CD14-positive monocyte (primary cell): ENCODE measurements around the gene FLNA. TPM values are rescaled to one million over a fixed set of nuclear protein-coding genes. Genes with fewer than 3 reads are reported as not detected.
"Not testable (repeated sequence)": the region's sequence is repeated elsewhere in the genome, so short reads cannot be mapped to it uniquely, and the experiment has no call there.

Source experiments
- DNase-seq, 3 donors: peaks; one replicate each; pipeline ENCODE4 v3.0.0-alpha.2; 2011 to 2022
- H2AFZ ChIP-seq: 2 replicates; pipeline ENCODE4 v1.6.0; 2012; ENCODE audit warnings: mild to moderate bottlenecking, low read depth, low read length, inconsistent platforms; ENCODE audit not compliant: insufficient read depth, poor library complexity, severe bottlenecking
- H3K27ac ChIP-seq, 2 donors: 1 replicate in 1 of 2; 2 replicates in 1 of 2; pipeline ENCODE4 v1.5.1; 2012 to 2013; ENCODE audit warnings: low read length in 2 of 2, control low read depth in 1 of 2, inconsistent platforms in 1 of 2, low read depth in 1 of 2, mild to moderate bottlenecking in 1 of 2
- H3K27me3 ChIP-seq, 2 donors: one replicate each; pipeline versions ENCODE4 v1.6.0 to v1.6.1; 2011 to 2013; ENCODE audit warnings: low read length in 2 of 2; ENCODE audit not compliant: control insufficient read depth in 2 of 2, insufficient read depth in 2 of 2
- H3K36me3 ChIP-seq, 2 donors: replicated peaks in 1 of 2; 1 replicate in 1 of 2; 2 replicates in 1 of 2; pipeline versions ENCODE4 v1.5.1 to v1.6.1; 2012 to 2013; ENCODE audit warnings: low read length in 2 of 2, control low read depth in 1 of 2, inconsistent platforms in 1 of 2, mild to moderate bottlenecking in 1 of 2; ENCODE audit not compliant: insufficient read depth in 2 of 2, control insufficient read depth in 1 of 2
- H3K4me1 ChIP-seq, 2 donors: 1 replicate in 1 of 2; 2 replicates in 1 of 2; pipeline versions ENCODE4 v1.5.1 to v1.6.1; 2012 to 2013; ENCODE audit warnings: low read length in 2 of 2, control low read depth in 1 of 2, inconsistent platforms in 1 of 2, mild to moderate bottlenecking in 1 of 2, moderate library complexity in 1 of 2; ENCODE audit not compliant: insufficient read depth in 2 of 2, control insufficient read depth in 1 of 2
- H3K4me2 ChIP-seq: replicated peaks from 2 replicates; pipeline ENCODE3; 2012; ENCODE audit warnings: low read length, moderate library complexity, mild to moderate bottlenecking; ENCODE audit not compliant: poor library complexity, severe bottlenecking; ENCODE audit errors: extremely low read depth
- H3K4me3 ChIP-seq, 3 experiments: fragments of 200-600 bp in 1 of 3; sonication (generic) in 1 of 3; replicated peaks in 1 of 3; 1 replicate in 2 of 3; 2 replicates in 1 of 3; pipeline ENCODE4 v1.5.1; 2011 to 2013; ENCODE audit warnings: low read length in 3 of 3, mild to moderate bottlenecking in 3 of 3, control low read depth in 2 of 3, low read depth in 2 of 3, inconsistent platforms in 1 of 3, moderate library complexity in 1 of 3
- H3K79me2 ChIP-seq: 2 replicates; pipeline ENCODE4 v1.6.0; 2012; ENCODE audit warnings: mild to moderate bottlenecking, control low read depth, inconsistent platforms, low read length, moderate library complexity; ENCODE audit not compliant: insufficient read depth
- H3K9ac ChIP-seq: 2 replicates; pipeline ENCODE4 v1.6.0; 2017; ENCODE audit warnings: low read length, mild to moderate bottlenecking; ENCODE audit not compliant: insufficient read depth, poor library complexity, severe bottlenecking
- H3K9me3 ChIP-seq, 2 donors: replicated peaks in 1 of 2; 1 replicate in 1 of 2; 2 replicates in 1 of 2; pipeline versions ENCODE4 v1.5.1 to v1.6.1; 2012 to 2013; ENCODE audit warnings: low read length in 2 of 2, control low read depth in 1 of 2; ENCODE audit not compliant: control insufficient read depth in 1 of 2, insufficient read depth in 1 of 2
- H4K20me1 ChIP-seq: 2 replicates; pipeline ENCODE4 v1.6.0; 2012; ENCODE audit warnings: mild to moderate bottlenecking, low read length, control low read depth, moderate library complexity; ENCODE audit not compliant: insufficient read depth
- H3K27ac Mint-ChIP-seq, 7 donors: one replicate each; pipeline ENCODE4 v1.8.0; 2020; ENCODE audit warnings: mild to moderate bottlenecking in 7 of 7, mixed read lengths in 7 of 7, moderate library complexity in 6 of 7, inconsistent platforms in 2 of 7
- H3K27me3 Mint-ChIP-seq, 3 donors: one replicate each; pipeline ENCODE4 v1.8.0; 2021 to 2022; ENCODE audit warnings: low read depth in 3 of 3, mild to moderate bottlenecking in 3 of 3, mixed read lengths in 3 of 3, moderate library complexity in 3 of 3, inconsistent platforms in 1 of 3
- H3K36me3 Mint-ChIP-seq, 2 donors: one replicate each; pipeline ENCODE4 v1.8.0; 2020; ENCODE audit warnings: mixed read lengths in 2 of 2, inconsistent platforms in 1 of 2, mild to moderate bottlenecking in 1 of 2
- H3K4me1 Mint-ChIP-seq: one replicate; pipeline ENCODE4 v1.8.0; 2020; ENCODE audit warnings: mild to moderate bottlenecking, mixed read lengths
- H3K4me3 Mint-ChIP-seq, 2 donors: one replicate each; pipeline ENCODE4 v1.8.0; 2020; ENCODE audit warnings: mild to moderate bottlenecking in 2 of 2, mixed read lengths in 2 of 2, moderate library complexity in 1 of 2
- H3K9me3 Mint-ChIP-seq, 7 donors: one replicate each; pipeline ENCODE4 v1.8.0; 2020 to 2022; ENCODE audit warnings: mixed read lengths in 7 of 7, mild to moderate bottlenecking in 6 of 7, moderate library complexity in 6 of 7, inconsistent platforms in 2 of 7
- WGBS: methylation state at CpG from one replicate; pipeline ENCODE4 v1.1.5; 2013; ENCODE audit warnings: missing lambda C conversion rate; ENCODE audit not compliant: insufficient coverage; 5-methylcytosine and 5-hydroxymethylcytosine counted together
- intact Hi-C, 2 donors: fragments of 100-400 bp; cut with micrococcal nuclease; formaldehyde crosslinking; loops; one replicate each; pipeline versions ENCODE4 v1.15.0 to v1.15.1; 2023
- polyA plus RNA-seq, 3 donors: library from polyadenylated mRNA; depleted of rRNA in 1 of 3; unstranded in 2 of 3; stranded (reverse) in 1 of 3; fragments of 300-500 nt in 2 of 3; fragments of >200 nt in 1 of 3; fragmentation: Illumina TruSeq in 2 of 3; gene quantifications; 1 replicate in 2 of 3; 2 replicates in 1 of 3; pipeline ENCODE4 v1.2.3, GENCODE V29; 2012 to 2021

FLNA gene
- polyA plus RNA-seq, 3 donors, result 111 to 874 (median 219) TPM

- H3K36me3 ChIP-seq, H3K9me3 Mint-ChIP-seq, H3K36me3 Mint-ChIP-seq, DNase-seq, H3K27me3 ChIP-seq, H3K27me3 Mint-ChIP-seq, H3K4me1 Mint-ChIP-seq, H3K9me3 ChIP-seq, intact Hi-C loops, H3K79me2 ChIP-seq, H3K9ac ChIP-seq, H3K4me1 ChIP-seq, H3K4me3 Mint-ChIP-seq, H3K27ac ChIP-seq, H4K20me1 ChIP-seq, H3K4me3 ChIP-seq, H2AFZ ChIP-seq, H3K4me2 ChIP-seq: not testable (repeated sequence)
- no CpG with 5 or more reads among the region's 121 CpGs for WGBS
- H3K27ac Mint-ChIP-seq, result peak overlapping the region in 1 of 7 donors; percentile 41
These were observed 15.6 kb upstream of the FLNA start for GRCh38 chrX:154389812-154390747.

GRCh38 chrX:154388649-154389048 lies 14.2 kb upstream of the FLNA start:
- no CpG with 5 or more reads among the region's 16 CpGs for WGBS
- H3K9ac ChIP-seq, intact Hi-C loops, H3K9me3 Mint-ChIP-seq, H3K4me2 ChIP-seq, H3K36me3 Mint-ChIP-seq, H3K27ac Mint-ChIP-seq, H3K4me1 ChIP-seq, H3K27me3 ChIP-seq, H2AFZ ChIP-seq, H3K27ac ChIP-seq, DNase-seq, H3K4me3 Mint-ChIP-seq, H4K20me1 ChIP-seq, H3K4me1 Mint-ChIP-seq, H3K4me3 ChIP-seq, H3K9me3 ChIP-seq, H3K27me3 Mint-ChIP-seq, H3K79me2 ChIP-seq, H3K36me3 ChIP-seq: not testable (repeated sequence)

GRCh38 chrX:154388094-154388493 lies 13.7 kb upstream of the FLNA start:
- H2AFZ ChIP-seq, H3K4me3 Mint-ChIP-seq, H3K9me3 ChIP-seq, H3K36me3 ChIP-seq, H3K4me1 ChIP-seq, H3K9ac ChIP-seq, H3K4me3 ChIP-seq, H3K27me3 Mint-ChIP-seq, DNase-seq, H3K9me3 Mint-ChIP-seq, H3K4me2 ChIP-seq, H3K27ac Mint-ChIP-seq, H4K20me1 ChIP-seq, H3K36me3 Mint-ChIP-seq, H3K27ac ChIP-seq, H3K27me3 ChIP-seq, H3K79me2 ChIP-seq, intact Hi-C loops: not testable (repeated sequence)
- no CpG with 5 or more reads among the region's 20 CpGs for WGBS
- H3K4me1 Mint-ChIP-seq, result peaks cover 11% of the 10 kb centered on the region
